Heart right ventricle (tissue), 16 donors: Measurements from ENCODE around the gene ARHGAP6. TPM values are rescaled to one million over a fixed set of nuclear protein-coding genes. Genes with fewer than 3 reads are reported as not detected.

Source experiments
- ATAC-seq, 8 donors: fragments of 200-7000 bp; cut with Tn5 transposase; one replicate each; pipeline ENCODE4 v1.9.1; 2020; ENCODE audit warnings: mild to moderate bottlenecking in 8 of 8, moderate library complexity in 8 of 8, moderate number of reproducible peaks in 1 of 8
- DNase-seq, 2 donors: peaks; one replicate each; pipeline ENCODE4 v3.0.0-alpha.2; 2020
- H3K27ac ChIP-seq, 10 donors: fragments of 200-600 bp; sonication (generic) in 2 of 10; one replicate each; pipeline versions ENCODE4 v1.5.0 to v1.8.0; 2020 to 2022; ENCODE audit warnings: mild to moderate bottlenecking in 3 of 10
- H3K27me3 ChIP-seq, 7 donors: fragments of 200-600 bp; one replicate each; pipeline ENCODE4 v1.8.0; 2021 to 2022; ENCODE audit warnings: mild to moderate bottlenecking in 2 of 7
- H3K36me3 ChIP-seq, 9 donors: fragments of 200-600 bp; sonication (generic) in 1 of 9; one replicate each; pipeline versions ENCODE4 v1.5.0 to v1.8.0; 2020 to 2022; ENCODE audit warnings: mild to moderate bottlenecking in 2 of 9
- H3K4me1 ChIP-seq, 9 donors: fragments of 200-600 bp; sonication (generic) in 1 of 9; one replicate each; pipeline versions ENCODE4 v1.5.0 to v1.8.0; 2020 to 2022; ENCODE audit warnings: mild to moderate bottlenecking in 4 of 9
- H3K4me3 ChIP-seq, 10 donors: fragments of 200-600 bp; sonication (generic) in 2 of 10; one replicate each; pipeline versions ENCODE4 v1.5.0 to v1.8.0; 2020 to 2022; ENCODE audit warnings: mild to moderate bottlenecking in 7 of 10, moderate library complexity in 2 of 10
- H3K9me3 ChIP-seq, 11 donors: fragments of 200-600 bp in 10 of 11; sonication (generic) in 2 of 11; one replicate each; pipeline versions ENCODE4 v1.5.0 to v1.8.0; 2013 to 2022; ENCODE audit warnings: mild to moderate bottlenecking in 2 of 11, control low read depth in 1 of 11, moderate library complexity in 1 of 11
- WGBS, 2 donors: extraction: QIAGEN DNeasy Blood & Tissue Kit; methylation state at CpG; one replicate each; pipeline ENCODE4 v1.1.7; 2013; ENCODE audit warnings: inconsistent platforms in 1 of 2; 5-methylcytosine and 5-hydroxymethylcytosine counted together
- intact Hi-C, 10 donors: fragments of 100-400 bp; cut with DNase I; formaldehyde crosslinking; loops; one replicate each; pipeline versions ENCODE4 v1.11.1 to v1.14.2; 2022
- polyA plus RNA-seq, 2 donors: library from polyadenylated mRNA; stranded (reverse); fragments of 200-250 nt; gene quantifications; one replicate each; pipeline ENCODE4 v1.2.3, GENCODE V29; 2013
- total RNA-seq, 10 donors: library from RNA; stranded (reverse); fragmentation: NEBNext Ultra II Directional in 3 of 10; extraction: Animal tissue kit (Norgen Biotek cat#: 25700) in 3 of 10; gene quantifications; one replicate each; pipeline versions ENCODE4 v1.2.1 to v1.2.4, GENCODE V29; 2021 to 2023
- TF ChIP-seq, protein P1 (sequence below), 9 donors: fragments of 200-600 bp; sonication (generic) in 2 of 9; IDR thresholded peaks; one replicate each; pipeline versions ENCODE4 v1.5.0 to v1.8.0; 2021 to 2022; ENCODE audit warnings: antibody characterized with exemption in 9 of 9, mild to moderate bottlenecking in 5 of 9, moderate library complexity in 1 of 9
- donor health status: Arrhythmogenic right ventricular cardiomyopathy.
- donor health status: ischemic (EF 13 %, LVEDD 7.1; RV severe dilation, severe dysfunction).
- donor health status: healthy with polysubstance abuse.
- donor health status: DM: no; HTN: yes; CAD: no.
- donor health status: DM: no; HTN: no; CAD: no.
- donor health status: ischemic (EF 25% LVEDD 6.9; RV normal size, moderate dysfunction).
- donor health status: ischemic (EF 25% LVEDD 5.7; RV mildly dilated, moderate dysfunction).
- donor health status: healthy.
- donor health status: DM: yes; HTN: yes; CAD: no.
- donor health status: Ischemic cardiomyopathy.
- donor health status: ischemic (EF 35%, LVEDD 5.7; RV mildly dilated, moderate dysfunction).
- donor health status: nonischemic (EF 11% LVEDD 7.7; RV severe dilation, severe dysfunction).
- donor health status: DM: yes; HTN: yes; CAD: no.
- donor health status: PGD.
- donor health status: ischemic (EF 29% LVEDD 5.4; RV normal size, mild dysfunction).
- donor health status: nonischemic (EF 23%, LVEDD 6.1; RV moderate dilation, normal function).

Gene ARHGAP6
- total and polyA plus RNA-seq, 12 donors: 1.6 to 6.0 (median 2.6) TPM

DNA sequence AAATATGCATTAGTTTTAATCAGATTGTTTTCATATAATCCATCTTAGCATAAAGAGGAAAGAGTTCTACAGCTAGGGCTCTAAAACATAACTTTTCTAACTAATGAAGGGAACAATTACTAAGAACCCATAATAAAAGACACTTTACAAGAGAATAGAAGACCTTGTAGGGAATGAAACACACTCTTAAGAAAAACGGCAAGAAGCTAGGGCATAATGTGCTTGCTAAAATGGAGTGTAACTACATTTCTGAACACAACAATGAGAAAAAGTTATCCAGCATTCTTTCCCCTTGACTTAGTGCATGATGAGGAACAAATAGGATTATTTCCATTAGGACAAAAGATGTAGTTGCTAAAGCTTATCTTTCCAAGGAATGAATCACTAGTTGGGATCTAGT lies 54.6 kb downstream of the ARHGAP6 start:
- no peak overlapping the region for H3K27ac ChIP-seq
- intact Hi-C loops: no loop called here
- H3K9me3 ChIP-seq: no peaks in the 10 kb centered on the region
- DNase-seq: no peak
- no peaks in the 10 kb centered on the region for H3K4me1 ChIP-seq
- no peak for ATAC-seq
- TF ChIP-seq, protein P1, sequence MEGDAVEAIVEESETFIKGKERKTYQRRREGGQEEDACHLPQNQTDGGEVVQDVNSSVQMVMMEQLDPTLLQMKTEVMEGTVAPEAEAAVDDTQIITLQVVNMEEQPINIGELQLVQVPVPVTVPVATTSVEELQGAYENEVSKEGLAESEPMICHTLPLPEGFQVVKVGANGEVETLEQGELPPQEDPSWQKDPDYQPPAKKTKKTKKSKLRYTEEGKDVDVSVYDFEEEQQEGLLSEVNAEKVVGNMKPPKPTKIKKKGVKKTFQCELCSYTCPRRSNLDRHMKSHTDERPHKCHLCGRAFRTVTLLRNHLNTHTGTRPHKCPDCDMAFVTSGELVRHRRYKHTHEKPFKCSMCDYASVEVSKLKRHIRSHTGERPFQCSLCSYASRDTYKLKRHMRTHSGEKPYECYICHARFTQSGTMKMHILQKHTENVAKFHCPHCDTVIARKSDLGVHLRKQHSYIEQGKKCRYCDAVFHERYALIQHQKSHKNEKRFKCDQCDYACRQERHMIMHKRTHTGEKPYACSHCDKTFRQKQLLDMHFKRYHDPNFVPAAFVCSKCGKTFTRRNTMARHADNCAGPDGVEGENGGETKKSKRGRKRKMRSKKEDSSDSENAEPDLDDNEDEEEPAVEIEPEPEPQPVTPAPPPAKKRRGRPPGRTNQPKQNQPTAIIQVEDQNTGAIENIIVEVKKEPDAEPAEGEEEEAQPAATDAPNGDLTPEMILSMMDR (IDR thresholded peaks at IDR 0.05): no peak
- 79 to 88% methylated on average over 1 of the region's 1 CpG for WGBS, 2 donors
- H3K4me3 ChIP-seq: no peak overlapping the region
- H3K27me3 ChIP-seq: peaks cover 0 to 10% (median 0%) of the 10 kb centered on the region in 7 donors
- no peaks in the 10 kb centered on the region for H3K36me3 ChIP-seq

DNA sequence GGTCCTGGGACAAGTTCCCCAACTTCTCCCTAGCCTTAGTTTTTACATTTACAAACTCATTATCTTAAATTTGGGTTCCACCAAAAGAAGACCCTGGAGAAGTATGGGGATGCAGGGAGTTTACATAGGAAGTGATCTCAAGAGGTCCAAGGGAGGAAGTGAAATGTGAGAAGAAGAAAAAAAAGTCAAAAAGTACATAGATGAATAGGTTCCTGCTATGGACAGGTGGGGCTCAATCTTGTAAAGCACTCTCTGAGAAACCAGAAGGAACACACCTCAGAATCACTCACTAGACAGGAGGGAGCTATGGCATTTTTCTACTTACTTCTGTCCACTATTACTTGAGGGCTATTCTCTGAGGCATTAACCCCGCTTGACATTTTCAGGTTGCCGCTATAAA lies 56.6 kb downstream of the ARHGAP6 start:
- no peaks in the 10 kb centered on the region for H3K36me3 ChIP-seq
- H3K4me1 ChIP-seq: no peaks in the 10 kb centered on the region
- DNase-seq: no peak
- no peaks in the 10 kb centered on the region for H3K9me3 ChIP-seq
- 90 to 92% methylated on average over 2 of the region's 2 CpGs for WGBS, 2 donors
- peaks cover 0 to 10% (median 0%) of the 10 kb centered on the region in 7 donors for H3K27me3 ChIP-seq
- no peak overlapping the region for H3K27ac ChIP-seq
- no peak for ATAC-seq
- TF ChIP-seq, protein P1 (IDR thresholded peaks at IDR 0.05): no peak
- no peak overlapping the region for H3K4me3 ChIP-seq
- intact Hi-C loops: no loop called here

DNA sequence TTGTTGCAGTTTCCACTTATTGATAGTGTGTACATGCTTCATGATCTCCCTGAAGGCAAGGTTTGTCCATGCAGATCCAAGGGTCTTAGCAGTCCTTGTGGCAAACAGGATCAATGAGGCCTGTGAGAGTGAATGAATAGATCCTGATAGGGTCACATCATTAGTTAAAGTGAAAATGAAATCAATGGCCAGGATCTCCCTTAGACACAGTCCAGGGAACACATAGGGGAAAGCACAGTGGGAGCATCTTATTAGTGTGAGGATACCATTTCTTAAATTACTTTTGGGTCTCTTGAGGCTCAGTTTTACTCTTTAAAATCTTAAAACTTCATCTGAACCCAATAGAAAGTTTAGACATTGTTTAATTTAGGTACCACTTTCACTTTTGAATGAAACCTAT lies 59.3 kb downstream of the ARHGAP6 start:
- ATAC-seq: no peak
- no peaks in the 10 kb centered on the region for H3K4me1 ChIP-seq
- TF ChIP-seq, protein P1 (IDR thresholded peaks at IDR 0.05): no peak
- no peaks in the 10 kb centered on the region for H3K36me3 ChIP-seq
- peaks cover 0 to 10% (median 0%) of the 10 kb centered on the region in 7 donors for H3K27me3 ChIP-seq
- DNase-seq: no peak
- H3K9me3 ChIP-seq: no peaks in the 10 kb centered on the region
- intact Hi-C loops: no loop called here
- H3K27ac ChIP-seq: no peak overlapping the region
- no peak overlapping the region for H3K4me3 ChIP-seq

DNA sequence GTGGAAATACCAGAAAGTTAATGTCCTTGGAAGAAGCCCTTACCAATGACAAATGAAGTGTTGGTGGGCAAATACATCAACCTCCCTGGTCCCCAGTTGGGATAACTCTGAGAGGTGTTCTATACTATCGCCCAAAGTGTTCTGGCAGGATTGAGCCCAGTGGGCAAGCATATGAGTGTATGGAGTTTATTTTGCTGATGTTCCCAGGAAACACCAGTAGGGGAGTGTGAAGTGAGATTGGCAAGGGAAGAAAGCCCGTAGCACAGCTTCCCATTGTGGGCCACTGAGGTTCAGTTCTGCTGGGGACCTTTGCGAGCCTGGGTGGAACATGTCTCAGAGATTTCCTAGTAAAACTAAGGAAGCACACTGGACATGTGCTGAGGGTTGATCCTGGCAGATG lies 65.1 kb downstream of the ARHGAP6 start:
- intact Hi-C loops: no loop called here
- WGBS, 2 donors: 84 to 95% methylated on average over 3 of the region's 3 CpGs

More for the DNA sequence above, 65.1 kb downstream of the ARHGAP6 start:
- no peak for DNase-seq
- H3K27me3 ChIP-seq: no peaks in the 10 kb centered on the region
- no peaks in the 10 kb centered on the region for H3K4me1 ChIP-seq
- no peak for ATAC-seq
- no peak overlapping the region for H3K4me3 ChIP-seq
- TF ChIP-seq, protein P1 (IDR thresholded peaks at IDR 0.05): no peak
- no peak overlapping the region for H3K27ac ChIP-seq
- no peaks in the 10 kb centered on the region for H3K9me3 ChIP-seq
- no peaks in the 10 kb centered on the region for H3K36me3 ChIP-seq
